ENCODE data around the gene BNIP5. TPM values are rescaled to one million over a fixed set of nuclear protein-coding genes. Genes with fewer than 3 reads are reported as not detected.
A peak's percentile ranks its signal among the peaks of the same experiment; 100 is the strongest.

The BNIP5 gene
- total RNA-seq (10 to 100 TPM in 1 of 5 donors, 1 to 10 TPM in 4; 3.5 to 14.8 (median 5.7) TPM), polyA plus RNA-seq (1 to 10 TPM; 2.4 to 3.8 (median 3.8) TPM)
- long read RNA-seq, donor 1, partial matches to known transcripts: 0 of 1 reads
- long read RNA-seq, donor 1, other reads (novel, unspliced or antisense): 0 of 1 reads
- long read RNA-seq, donor 2: 0 reads
- long read RNA-seq, donor 3: 0 reads
- long read RNA-seq, donor 4: 0 reads
- long read RNA-seq, donor 5: 0 reads
- long read RNA-seq, donor 6, partial matches to known transcripts: 0 of 1 reads
- long read RNA-seq, donor 6, other reads (novel, unspliced or antisense): 0 of 1 reads
- long read RNA-seq, donor 7: 0 reads
- long read RNA-seq, donor 8: 0 reads
- long read RNA-seq, donor 9: 0 reads
- long read RNA-seq, donor 10: 0 reads

- no peaks in the 10 kb centered on the region for H3K9me3 ChIP-seq
- H3K27me3 ChIP-seq: peaks cover 0 to 46% (median 0%) of the 10 kb centered on the region in 3 donors
- peak; percentile 50 to 80 for DNase-seq
- TF ChIP-seq POLR2AphosphoS5 (IDR thresholded peaks at IDR 0.05) (no peak), EP300 (IDR thresholded peaks at IDR 0.05) (no peak), CTCF (IDR thresholded peaks at IDR 0.05) (no peak), POLR2A (IDR thresholded peaks at IDR 0.05) (no peak)
- peak within 1 kb of the TSS in 3 of 4 donors; percentile 2 to 43 (median 7) for H3K4me3 ChIP-seq
- peaks cover 5 to 43% (median 28%) of the 10 kb centered on the region in 4 donors for H3K4me1 ChIP-seq
- no peaks in the 10 kb centered on the region for H3K36me3 ChIP-seq
- 32 to 51% (median 36%) methylated on average over 3 of the region's 3 CpGs for WGBS, 5 donors
- H3K27ac ChIP-seq: peak within 1 kb of the TSS in 4 of 5 donors; percentile 29 to 57 (median 49)
- intact Hi-C loops (cut with DNase I; ENCODE audit: low total_unique reads): no loop called here
Observed at GRCh38 chr6:36336779-36337241, at the start of gene BNIP5. TSS of gene BNIP5 (minus strand) at chr6:36336888. CDS start at chr6:36330690, 6,198 bp downstream.

DNA sequence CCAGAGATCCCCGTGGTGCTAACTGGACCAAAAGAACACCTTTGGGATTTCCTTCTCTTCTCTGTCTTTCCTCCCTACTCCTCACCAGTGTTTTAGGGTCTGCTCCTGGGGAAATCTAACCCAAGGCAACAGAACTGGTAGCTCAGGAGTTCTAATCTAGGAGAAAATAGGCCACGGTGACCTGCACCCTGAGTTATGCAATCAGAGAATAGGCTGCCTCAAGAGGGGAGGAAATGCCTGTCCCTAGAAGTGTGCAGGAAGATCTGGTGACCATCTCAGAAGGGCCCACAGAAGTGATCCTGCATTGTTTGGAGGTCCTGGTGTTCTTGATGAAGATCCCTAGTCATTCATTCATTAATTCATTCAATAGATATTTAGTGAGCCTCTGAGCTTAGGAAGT lies 47.4 kb upstream of the BNIP5 start:
- Histone ChIP-seq H3K4me3 (no peak overlapping the region), H3K9me3 (no peaks in the 10 kb centered on the region), H3K27me3 (peaks cover 0 to 12% (median 0%) of the 10 kb centered on the region in 3 donors), H3K27ac (no peak overlapping the region), H3K4me1 (peaks cover 0 to 26% (median 22%) of the 10 kb centered on the region in 4 donors), H3K36me3 (no peaks in the 10 kb centered on the region)
- DNase-seq: no peak
- TF ChIP-seq EP300 (IDR thresholded peaks at IDR 0.05): no peak
- TF ChIP-seq POLR2AphosphoS5 (IDR thresholded peaks at IDR 0.05): no peak
- no peak for TF ChIP-seq POLR2A (IDR thresholded peaks at IDR 0.05)
- no peak for TF ChIP-seq CTCF (IDR thresholded peaks at IDR 0.05)
- intact Hi-C loops (cut with DNase I; ENCODE audit: low total_unique reads): no loop called here
- 68 to 77% (median 75%) methylated on average over 2 of the region's 2 CpGs for WGBS, 5 donors

- Histone ChIP-seq H3K4me3 (no peak overlapping the region), H3K4me1 (peaks cover 0 to 26% (median 22%) of the 10 kb centered on the region in 4 donors), H3K9me3 (no peaks in the 10 kb centered on the region), H3K27me3 (peaks cover 0 to 12% (median 0%) of the 10 kb centered on the region in 3 donors), H3K27ac (no peak overlapping the region), H3K36me3 (no peaks in the 10 kb centered on the region)
- DNase-seq: no peak
- no peak for TF ChIP-seq EP300 (IDR thresholded peaks at IDR 0.05)
- TF ChIP-seq POLR2A (IDR thresholded peaks at IDR 0.05): no peak
- no peak for TF ChIP-seq POLR2AphosphoS5 (IDR thresholded peaks at IDR 0.05)
- TF ChIP-seq CTCF (IDR thresholded peaks at IDR 0.05): no peak
- WGBS, 5 donors: 65 to 86% (median 84%) methylated on average over 2 of the region's 2 CpGs
- intact Hi-C loops (cut with DNase I; ENCODE audit: low total_unique reads): no loop called here
Observed at GRCh38 chr6:36383606-36384005, 46.9 kb upstream of the BNIP5 start.

DNA sequence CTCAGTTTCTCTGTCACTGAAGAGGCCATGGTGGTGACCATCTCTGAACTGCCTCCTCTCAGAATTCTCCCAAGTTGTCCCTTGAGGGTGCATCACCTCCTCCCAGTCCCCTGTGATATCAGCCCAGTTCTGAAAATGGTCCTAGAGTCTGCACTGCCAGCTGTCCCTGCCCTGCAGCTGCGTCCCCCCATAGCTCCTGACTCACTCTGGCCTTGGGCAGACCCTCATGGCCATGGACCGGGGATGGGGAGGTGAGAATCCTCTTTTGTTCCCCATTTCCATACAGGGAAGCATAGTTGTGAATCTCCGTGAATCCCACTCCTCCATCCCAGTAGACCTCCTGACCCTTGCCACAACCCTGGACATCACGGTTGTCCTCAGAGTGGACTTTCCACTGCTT lies 46.3 kb upstream of the BNIP5 start:
- intact Hi-C loops (cut with DNase I; ENCODE audit: low total_unique reads): no loop called here
- no peaks in the 10 kb centered on the region for H3K9me3 ChIP-seq
- no peak overlapping the region for H3K27ac ChIP-seq
- H3K4me3 ChIP-seq: no peak overlapping the region
- H3K36me3 ChIP-seq: no peaks in the 10 kb centered on the region
- peaks cover 0 to 12% (median 0%) of the 10 kb centered on the region in 3 donors for H3K27me3 ChIP-seq
- TF ChIP-seq EP300 (IDR thresholded peaks at IDR 0.05) (no peak), POLR2A (IDR thresholded peaks at IDR 0.05) (no peak), CTCF (IDR thresholded peaks at IDR 0.05) (no peak), POLR2AphosphoS5 (IDR thresholded peaks at IDR 0.05) (no peak)
- no peak for DNase-seq
- H3K4me1 ChIP-seq: peaks cover 0 to 22% (median 18%) of the 10 kb centered on the region in 4 donors
- 51 to 80% (median 65%) methylated on average over 4 of the region's 4 CpGs for WGBS, 5 donors

Measured in stomach (tissue), 19 donors.